ENCODE data around the gene TMEM125.

GRCh38 chr1:43279666-43280065 is 9.9 kb downstream of the TMEM125 start:
- no peak for TF ChIP-seq CTCF (IDR thresholded peaks at IDR 0.05; ENCODE audit: insufficient read depth, low read depth, low read length)
- no peak for TF ChIP-seq EZH2 (IDR thresholded peaks at IDR 0.05; ENCODE audit: insufficient read depth, low read length)
